HCT116 (cell line): Measurements from ENCODE around the gene DAPK1. TPM values are rescaled to one million over a fixed set of nuclear protein-coding genes. Genes with fewer than 3 reads are reported as not detected.
A peak's percentile ranks its signal among the peaks of the same experiment; 100 is the strongest.

Source experiments
- ATAC-seq: fragments of 200-7000 bp; cut with Tn5 transposase; 2 replicates; pipeline ENCODE4 v1.9.1; 2020; ENCODE audit warnings: mild to moderate bottlenecking, moderate library complexity
- BruUV-seq: library from RNA; stranded (reverse); fragments of 400-500 nt; replicated peaks from 2 replicates; lab custom pipeline; 2021; lab: Mats Ljungman, UMichigan
- CTCF ChIA-PET: fragments of 300-600 bp; sonication (Branson Sonifier 250); formaldehyde crosslinking; loops from one replicate; lab custom pipeline; 2021; ENCODE audit warnings: antibody characterized with exemption; lab: Charles Lee
- POLR2A ChIA-PET: fragments of 300-600, 350-600 bp; sonication (Branson Sonifier 250); formaldehyde crosslinking; loops from one replicate; lab custom pipeline; 2021; ENCODE audit warnings: antibody characterized with exemption; lab: Charles Lee
- RAD21 ChIA-PET, 2 experiments: fragments of 300-600 bp; sonication (Branson Sonifier 250); formaldehyde crosslinking; loops; one replicate each; lab custom pipeline; 2023; ENCODE audit warnings: low total read pairs in 2 of 2; ENCODE audit not compliant: uncharacterized antibody in 2 of 2, unreplicated experiment in 2 of 2, low non-redundant PET in 1 of 2; lab: Charles Lee
- DNase-seq: peaks from one replicate; pipeline ENCODE4 v3.0.0-alpha.2; 2010; ENCODE audit warnings: low read depth, low spot score
- H2AFZ ChIP-seq: fragments of 200-600 bp; shearing (Covaris generic), sonication (generic); 2 replicates; pipeline ENCODE4 v1.6.1; 2017; ENCODE audit warnings: low read depth, mixed run types, mixed read lengths, antibody characterized with exemption, low read length; ENCODE audit not compliant: poor library complexity, severe bottlenecking
- H3K27ac ChIP-seq: 2 replicates; pipeline ENCODE4 v1.5.1; 2012; ENCODE audit warnings: low read depth, low read length
- H3K27me3 ChIP-seq: fragments of 200-600 bp; sonication (generic); 2 replicates; pipeline ENCODE4 v1.6.1; 2016; ENCODE audit warnings: mixed run types, low read length, mixed read lengths; ENCODE audit not compliant: insufficient read depth
- H3K36me3 ChIP-seq, 2 experiments: fragments of 200-500 bp in 1 of 2; fragments of 200-600 bp in 1 of 2; sonication (Bioruptor generic) in 1 of 2; sonication (generic) in 1 of 2; 2 replicates each; pipeline versions ENCODE4 v1.5.1 to v1.6.1; 2014 to 2016; ENCODE audit warnings: low read length in 2 of 2, inconsistent platforms in 1 of 2, mixed read lengths in 1 of 2, mixed run types in 1 of 2; ENCODE audit not compliant: insufficient read depth in 2 of 2, control insufficient read depth in 1 of 2
- H3K4me1 ChIP-seq, 2 experiments: fragments of 200-600 bp in 1 of 2; sonication (generic) in 1 of 2; 2 replicates each; pipeline versions ENCODE4 v1.5.1 to v1.6.1; 2012 to 2017; ENCODE audit warnings: low read length in 2 of 2, inconsistent platforms in 1 of 2, mild to moderate bottlenecking in 1 of 2, mixed read lengths in 1 of 2, mixed run types in 1 of 2, moderate library complexity in 1 of 2; ENCODE audit not compliant: insufficient read depth in 2 of 2, control insufficient read depth in 1 of 2
- H3K4me2 ChIP-seq: fragments of 200-600 bp; sonication (generic); 2 replicates; pipeline ENCODE4 v1.6.1; 2017; ENCODE audit warnings: mixed run types, low read length, mixed read lengths
- H3K4me3 ChIP-seq, 2 experiments: fragments of 200-600 bp in 1 of 2; sonication (generic) in 1 of 2; replicated peaks in 1 of 2; 2 replicates each; pipeline ENCODE4 v1.5.1; 2011 to 2016; ENCODE audit warnings: low read length in 2 of 2, control low read depth in 1 of 2, low read depth in 1 of 2, mild to moderate bottlenecking in 1 of 2, mixed read lengths in 1 of 2, mixed run types in 1 of 2
- H3K79me2 ChIP-seq: fragments of 200-600 bp; sonication (generic); 2 replicates; pipeline ENCODE4 v1.6.1; 2017; ENCODE audit warnings: mild to moderate bottlenecking, mixed run types, low read length, moderate library complexity, mixed read lengths; ENCODE audit not compliant: insufficient read depth
- H3K9ac ChIP-seq: fragments of 200-600 bp; sonication (generic); 2 replicates; pipeline ENCODE4 v1.6.1; 2016; ENCODE audit warnings: low read length, mixed read lengths
- H3K9me2 ChIP-seq: fragments of 200-600 bp; sonication (generic), shearing (Covaris generic); 2 replicates; pipeline ENCODE4 v1.6.1; 2017; ENCODE audit warnings: mixed run types, mild to moderate bottlenecking, moderate library complexity; ENCODE audit not compliant: insufficient read depth
- H3K9me3 ChIP-seq, 2 experiments: fragments of 200-500 bp in 1 of 2; fragments of 200-600 bp in 1 of 2; sonication (Bioruptor generic) in 1 of 2; sonication (generic) in 1 of 2; 2 replicates each; pipeline ENCODE4 v1.6.1; 2014 to 2017; ENCODE audit warnings: low read length in 2 of 2, mixed read lengths in 2 of 2, inconsistent platforms in 1 of 2, low read depth in 1 of 2, mild to moderate bottlenecking in 1 of 2, mixed run types in 1 of 2, moderate library complexity in 1 of 2; ENCODE audit not compliant: control insufficient read depth in 1 of 2, insufficient read depth in 1 of 2
- H4K20me1 ChIP-seq: fragments of 200-600 bp; sonication (generic), shearing (Covaris generic); 2 replicates; pipeline ENCODE4 v1.6.1; 2017; ENCODE audit warnings: mixed run types, mild to moderate bottlenecking, moderate library complexity; ENCODE audit not compliant: insufficient read depth
- CEBPB ChIP-seq: IDR thresholded peaks from 2 replicates; pipeline ENCODE4 v1.6.1; 2012; ENCODE audit warnings: low read depth
- EZH2phosphoT487 ChIP-seq: fragments of 200-600 bp; IDR thresholded peaks from 2 replicates; pipeline ENCODE4 v1.6.1; 2018; ENCODE audit warnings: antibody characterized with exemption, borderline replicate concordance
- POLR2A ChIP-seq: IDR thresholded peaks from 2 replicates; pipeline ENCODE4 v1.7.0; 2011; ENCODE audit warnings: borderline replicate concordance; ENCODE audit not compliant: insufficient read depth, insufficient read length; ENCODE audit errors: extremely low read depth
- POLR2AphosphoS5 ChIP-seq: IDR thresholded peaks from 2 replicates; pipeline ENCODE4 v1.6.1; 2011; ENCODE audit warnings: mild to moderate bottlenecking, low read depth, low read length, moderate library complexity
- SP1 ChIP-seq: IDR thresholded peaks from 2 replicates; pipeline ENCODE4 v1.6.1; 2012; ENCODE audit warnings: low read depth
- SRF ChIP-seq: IDR thresholded peaks from 2 replicates; pipeline ENCODE4 v1.6.1; 2012; ENCODE audit warnings: low read depth
- TCF7L2 ChIP-seq: IDR thresholded peaks from 2 replicates; pipeline ENCODE4 v1.7.0; 2011; ENCODE audit warnings: borderline replicate concordance, inconsistent platforms; ENCODE audit not compliant: insufficient read depth, insufficient read length; ENCODE audit errors: extremely low read depth
- YY1 ChIP-seq: IDR thresholded peaks from 2 replicates; pipeline ENCODE4 v1.6.1; 2011; ENCODE audit warnings: low read length, low read depth, moderate library complexity, mild to moderate bottlenecking; ENCODE audit not compliant: insufficient replicate concordance; ENCODE audit errors: extremely low read depth
- ZNF274 ChIP-seq: fragments of 200-500 bp; sonication (Bioruptor generic); IDR thresholded peaks from 2 replicates; pipeline ENCODE4 v1.6.1; 2014; ENCODE audit warnings: mild to moderate bottlenecking, low read depth, low read length, inconsistent platforms
- intact Hi-C: fragments of 100-400 bp; cut with micrococcal nuclease; formaldehyde crosslinking; loops from 2 replicates; pipeline ENCODE4 v1.10.0; 2022
- total RNA-seq: library from RNA; stranded (reverse); gene quantifications from one replicate; pipeline ENCODE4 v1.2.1, GENCODE V29; 2021; ENCODE audit not compliant: unreplicated experiment
- TF ChIP-seq, protein P1 (sequence below): IDR thresholded peaks from 2 replicates; pipeline ENCODE4 v1.6.1; 2012
- TF ChIP-seq, protein P2 (sequence below): IDR thresholded peaks from 2 replicates; pipeline ENCODE4 v1.6.1; 2012; ENCODE audit warnings: low read depth

Gene DAPK1
- total RNA-seq, 1 experiment from 2014 or later = 5.6 TPM

DNA sequence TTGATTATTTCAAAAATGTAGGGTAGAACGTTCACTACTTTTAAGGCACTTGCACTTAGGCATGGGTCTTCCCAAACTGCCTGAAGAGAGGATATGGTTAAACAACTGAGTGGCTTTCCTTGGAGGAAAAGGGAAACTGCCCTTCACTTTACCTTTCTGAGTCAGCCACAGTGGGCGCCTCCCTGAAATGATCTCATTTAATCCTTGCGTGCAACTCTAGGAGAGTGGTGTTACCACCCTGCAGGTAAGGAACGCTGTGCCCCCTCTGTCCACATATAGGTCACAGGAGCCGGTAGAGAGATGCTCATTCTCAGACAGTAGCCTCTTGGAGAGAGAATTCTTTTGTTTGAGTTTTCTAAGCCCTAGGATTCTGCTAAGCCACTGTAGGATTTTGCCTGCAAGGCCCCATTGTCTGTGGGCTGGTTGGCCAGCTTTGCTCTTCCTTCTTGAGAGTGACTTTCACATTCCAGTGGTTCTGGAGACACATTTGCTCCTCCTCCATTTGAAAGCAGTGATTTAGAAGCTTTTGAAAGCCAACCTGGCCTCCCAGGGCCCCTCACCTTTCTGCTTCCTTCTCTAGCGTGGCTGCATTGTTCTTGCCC, 118.0 kb downstream of the DAPK1 start:
- ChIA-PET CTCF (no interaction called here), RAD21 (no interaction called here), POLR2A (no interaction called here)
- intact Hi-C loops = no loop called here
- H2AFZ ChIP-seq = no peak overlapping the region
- no peak for DNase-seq
- no peaks in the 10 kb centered on the region for H3K9me2 ChIP-seq
- no peaks in the 10 kb centered on the region for H3K9me3 ChIP-seq
- H3K79me2 ChIP-seq = no peaks in the 10 kb centered on the region
- TF ChIP-seq SP1 (no peak), POLR2AphosphoS5 (no peak), POLR2A (no peak)
- peak overlapping the region; percentile 27 for H3K4me2 ChIP-seq
- no peak overlapping the region for H3K4me3 ChIP-seq
- BruUV-seq = no TSS peak
- no peaks in the 10 kb centered on the region for H3K27me3 ChIP-seq
- no peak overlapping the region for H3K9ac ChIP-seq
- H3K4me1 ChIP-seq = peaks cover 0 to 14% of the 10 kb centered on the region in 2 experiments; a peak in 2 of 4 replicates
- no peak overlapping the region for H3K27ac ChIP-seq
- H3K36me3 ChIP-seq = no peaks in the 10 kb centered on the region
- no peak for ATAC-seq
- no peaks in the 10 kb centered on the region for H4K20me1 ChIP-seq

DNA sequence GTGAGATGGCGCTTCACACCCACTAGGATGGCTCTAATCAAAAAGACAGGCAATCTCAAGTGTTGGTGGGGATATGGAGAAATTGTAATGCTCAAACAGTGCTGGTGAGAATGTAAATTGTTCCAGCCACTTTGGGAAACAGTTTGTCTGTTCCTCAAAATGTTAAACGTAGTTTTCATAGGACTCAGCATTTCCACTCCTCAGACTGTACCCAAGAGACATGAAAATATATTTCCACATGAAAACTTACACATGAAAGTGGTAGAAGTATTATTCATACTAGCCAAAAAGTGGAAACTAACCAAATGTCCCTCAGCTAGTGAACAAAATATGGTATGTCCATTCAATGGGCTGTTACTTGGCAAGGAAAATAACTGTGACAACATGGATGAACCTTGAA, 120.6 kb downstream of the DAPK1 start:
- intact Hi-C loops = no loop called here
- no TSS peak for BruUV-seq
- Histone ChIP-seq H3K79me2 (no peaks in the 10 kb centered on the region), H2AFZ (no peak overlapping the region), H3K4me1 (peaks cover 0 to 14% of the 10 kb centered on the region in 2 experiments; a peak in 2 of 4 replicates), H3K36me3 (no peaks in the 10 kb centered on the region), H3K4me3 (no peak overlapping the region), H3K9me3 (no peaks in the 10 kb centered on the region), H3K4me2 (no peak overlapping the region), H3K27ac (no peak overlapping the region), H4K20me1 (no peaks in the 10 kb centered on the region), H3K9me2 (no peaks in the 10 kb centered on the region), H3K9ac (no peak overlapping the region), H3K27me3 (no peaks in the 10 kb centered on the region)
- DNase-seq (no peak), ATAC-seq (no peak)
- RAD21 ChIA-PET = no interaction called here
- TF ChIP-seq ZNF274 = no peak
- no peak for TF ChIP-seq CEBPB
- TF ChIP-seq SP1 = no peak
- no peak for TF ChIP-seq YY1
- TF ChIP-seq SRF = no peak
- TF ChIP-seq, protein P1, sequence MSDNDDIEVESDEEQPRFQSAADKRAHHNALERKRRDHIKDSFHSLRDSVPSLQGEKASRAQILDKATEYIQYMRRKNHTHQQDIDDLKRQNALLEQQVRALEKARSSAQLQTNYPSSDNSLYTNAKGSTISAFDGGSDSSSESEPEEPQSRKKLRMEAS = no peak
- TF ChIP-seq, protein P2, sequence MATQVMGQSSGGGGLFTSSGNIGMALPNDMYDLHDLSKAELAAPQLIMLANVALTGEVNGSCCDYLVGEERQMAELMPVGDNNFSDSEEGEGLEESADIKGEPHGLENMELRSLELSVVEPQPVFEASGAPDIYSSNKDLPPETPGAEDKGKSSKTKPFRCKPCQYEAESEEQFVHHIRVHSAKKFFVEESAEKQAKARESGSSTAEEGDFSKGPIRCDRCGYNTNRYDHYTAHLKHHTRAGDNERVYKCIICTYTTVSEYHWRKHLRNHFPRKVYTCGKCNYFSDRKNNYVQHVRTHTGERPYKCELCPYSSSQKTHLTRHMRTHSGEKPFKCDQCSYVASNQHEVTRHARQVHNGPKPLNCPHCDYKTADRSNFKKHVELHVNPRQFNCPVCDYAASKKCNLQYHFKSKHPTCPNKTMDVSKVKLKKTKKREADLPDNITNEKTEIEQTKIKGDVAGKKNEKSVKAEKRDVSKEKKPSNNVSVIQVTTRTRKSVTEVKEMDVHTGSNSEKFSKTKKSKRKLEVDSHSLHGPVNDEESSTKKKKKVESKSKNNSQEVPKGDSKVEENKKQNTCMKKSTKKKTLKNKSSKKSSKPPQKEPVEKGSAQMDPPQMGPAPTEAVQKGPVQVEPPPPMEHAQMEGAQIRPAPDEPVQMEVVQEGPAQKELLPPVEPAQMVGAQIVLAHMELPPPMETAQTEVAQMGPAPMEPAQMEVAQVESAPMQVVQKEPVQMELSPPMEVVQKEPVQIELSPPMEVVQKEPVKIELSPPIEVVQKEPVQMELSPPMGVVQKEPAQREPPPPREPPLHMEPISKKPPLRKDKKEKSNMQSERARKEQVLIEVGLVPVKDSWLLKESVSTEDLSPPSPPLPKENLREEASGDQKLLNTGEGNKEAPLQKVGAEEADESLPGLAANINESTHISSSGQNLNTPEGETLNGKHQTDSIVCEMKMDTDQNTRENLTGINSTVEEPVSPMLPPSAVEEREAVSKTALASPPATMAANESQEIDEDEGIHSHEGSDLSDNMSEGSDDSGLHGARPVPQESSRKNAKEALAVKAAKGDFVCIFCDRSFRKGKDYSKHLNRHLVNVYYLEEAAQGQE = no peak
- TF ChIP-seq POLR2A = no peak
- no peak for TF ChIP-seq TCF7L2
- TF ChIP-seq EZH2phosphoT487 = no peak
- CTCF ChIA-PET = no interaction called here
- POLR2A ChIA-PET = no interaction called here
